MM.1S (cell line): Measurements from ENCODE around the gene TERT.
"Not testable (repeated sequence)": the region's sequence is repeated elsewhere in the genome, so short reads cannot be mapped to it uniquely, and the experiment has no call there.

Experiments
- DNase-seq: peaks from one replicate; pipeline ENCODE4 v3.0.0-alpha.2; 2015
- H2AFZ ChIP-seq: fragments of 300-600 bp; sonication (generic); 2 replicates; pipeline ENCODE4 v1.6.0; 2016; ENCODE audit warnings: antibody characterized with exemption, low read length
- H3F3A ChIP-seq: fragments of 300-600 bp; sonication (generic); 2 replicates; pipeline ENCODE4 v1.6.1; 2016; ENCODE audit warnings: mild to moderate bottlenecking, antibody characterized with exemption, low read length, moderate library complexity, mixed read lengths; ENCODE audit not compliant: insufficient read depth
- H3K27ac ChIP-seq: fragments of 300-600 bp; sonication (generic); 2 replicates; pipeline ENCODE4 v1.5.1; 2016; ENCODE audit warnings: mild to moderate bottlenecking, low read length
- H3K27me3 ChIP-seq: fragments of 300-600 bp; sonication (generic); replicated peaks from 2 replicates; pipeline ENCODE4 v1.6.0; 2016; ENCODE audit warnings: low read length; ENCODE audit not compliant: insufficient read depth
- H3K36me3 ChIP-seq: fragments of 300-600 bp; sonication (generic); replicated peaks from 2 replicates; pipeline ENCODE4 v1.6.1; 2016; ENCODE audit warnings: mild to moderate bottlenecking, low read length, mixed read lengths; ENCODE audit not compliant: insufficient read depth
- H3K4me1 ChIP-seq: fragments of 300-600 bp; sonication (generic); 2 replicates; pipeline ENCODE4 v1.6.1; 2016; ENCODE audit warnings: low read length, mixed read lengths
- H3K4me2 ChIP-seq: fragments of 300-600 bp; sonication (generic); 2 replicates; pipeline ENCODE4 v1.6.0; 2016; ENCODE audit warnings: low read depth, low read length
- H3K4me3 ChIP-seq: fragments of 300-600 bp; sonication (generic); 2 replicates; pipeline ENCODE4 v1.5.1; 2016; ENCODE audit warnings: low read length, mixed read lengths
- H3K79me2 ChIP-seq: fragments of 300-600 bp; sonication (generic); 2 replicates; pipeline ENCODE4 v1.6.1; 2016; ENCODE audit warnings: mixed run types, low read length, mixed read lengths
- H3K9ac ChIP-seq: fragments of 300-600 bp; sonication (generic); 2 replicates; pipeline ENCODE4 v1.6.1; 2016; ENCODE audit warnings: low read length, mixed read lengths
- H3K9me2 ChIP-seq: fragments of 300-600 bp; sonication (generic); replicated peaks from 2 replicates; pipeline ENCODE4 v1.6.1; 2016; ENCODE audit warnings: mild to moderate bottlenecking, low read length, mixed read lengths; ENCODE audit not compliant: insufficient read depth
- H3K9me3 ChIP-seq: fragments of 300-600 bp; sonication (generic); replicated peaks from 2 replicates; pipeline ENCODE4 v1.6.1; 2016; ENCODE audit warnings: mild to moderate bottlenecking, low read length, mixed read lengths; ENCODE audit not compliant: insufficient read depth
- H4K20me1 ChIP-seq: fragments of 300-600 bp; sonication (generic); 2 replicates; pipeline ENCODE4 v1.6.1; 2016; ENCODE audit warnings: mild to moderate bottlenecking, low read length, moderate library complexity, mixed read lengths; ENCODE audit not compliant: insufficient read depth
- EZH2 ChIP-seq: fragments of 300-600 bp; sonication (generic); optimal IDR thresholded peaks from 2 replicates; pipeline ENCODE3; 2017; ENCODE audit warnings: low read depth, mild to moderate bottlenecking, antibody characterized with exemption, low read length, mixed read lengths
- EZH2phosphoT487 ChIP-seq: fragments of 300-600 bp; sonication (generic); IDR thresholded peaks from 2 replicates; pipeline ENCODE4 v1.6.1; 2018; ENCODE audit warnings: antibody characterized with exemption, low read length
- TF ChIP-seq, protein P1 (sequence below): fragments of 300-600 bp; sonication (generic); IDR thresholded peaks from 2 replicates; pipeline ENCODE4 v1.5.1; 2016; ENCODE audit warnings: antibody characterized with exemption, low read length, mixed read lengths

The TERT gene

GRCh38 chr5:1276930-1277329, 17.9 kb downstream of the TERT start:
- Histone ChIP-seq H3F3A (no peaks in the 10 kb centered on the region), H3K36me3 (no peaks in the 10 kb centered on the region), H3K9ac (no peak overlapping the region), H3K9me2 (no peaks in the 10 kb centered on the region), H3K4me3 (no peak overlapping the region), H3K27me3 (no peaks in the 10 kb centered on the region), H3K4me1 (no peaks in the 10 kb centered on the region), H3K79me2 (no peaks in the 10 kb centered on the region), H4K20me1 (no peaks in the 10 kb centered on the region), H3K4me2 (no peak overlapping the region), H2AFZ (no peak overlapping the region), H3K27ac (no peak overlapping the region), H3K9me3 (no peaks in the 10 kb centered on the region)
- TF ChIP-seq, protein P1, sequence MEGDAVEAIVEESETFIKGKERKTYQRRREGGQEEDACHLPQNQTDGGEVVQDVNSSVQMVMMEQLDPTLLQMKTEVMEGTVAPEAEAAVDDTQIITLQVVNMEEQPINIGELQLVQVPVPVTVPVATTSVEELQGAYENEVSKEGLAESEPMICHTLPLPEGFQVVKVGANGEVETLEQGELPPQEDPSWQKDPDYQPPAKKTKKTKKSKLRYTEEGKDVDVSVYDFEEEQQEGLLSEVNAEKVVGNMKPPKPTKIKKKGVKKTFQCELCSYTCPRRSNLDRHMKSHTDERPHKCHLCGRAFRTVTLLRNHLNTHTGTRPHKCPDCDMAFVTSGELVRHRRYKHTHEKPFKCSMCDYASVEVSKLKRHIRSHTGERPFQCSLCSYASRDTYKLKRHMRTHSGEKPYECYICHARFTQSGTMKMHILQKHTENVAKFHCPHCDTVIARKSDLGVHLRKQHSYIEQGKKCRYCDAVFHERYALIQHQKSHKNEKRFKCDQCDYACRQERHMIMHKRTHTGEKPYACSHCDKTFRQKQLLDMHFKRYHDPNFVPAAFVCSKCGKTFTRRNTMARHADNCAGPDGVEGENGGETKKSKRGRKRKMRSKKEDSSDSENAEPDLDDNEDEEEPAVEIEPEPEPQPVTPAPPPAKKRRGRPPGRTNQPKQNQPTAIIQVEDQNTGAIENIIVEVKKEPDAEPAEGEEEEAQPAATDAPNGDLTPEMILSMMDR, result no peak
- TF ChIP-seq EZH2phosphoT487, result no peak
- TF ChIP-seq EZH2, result no peak
- no peak for DNase-seq

DNA sequence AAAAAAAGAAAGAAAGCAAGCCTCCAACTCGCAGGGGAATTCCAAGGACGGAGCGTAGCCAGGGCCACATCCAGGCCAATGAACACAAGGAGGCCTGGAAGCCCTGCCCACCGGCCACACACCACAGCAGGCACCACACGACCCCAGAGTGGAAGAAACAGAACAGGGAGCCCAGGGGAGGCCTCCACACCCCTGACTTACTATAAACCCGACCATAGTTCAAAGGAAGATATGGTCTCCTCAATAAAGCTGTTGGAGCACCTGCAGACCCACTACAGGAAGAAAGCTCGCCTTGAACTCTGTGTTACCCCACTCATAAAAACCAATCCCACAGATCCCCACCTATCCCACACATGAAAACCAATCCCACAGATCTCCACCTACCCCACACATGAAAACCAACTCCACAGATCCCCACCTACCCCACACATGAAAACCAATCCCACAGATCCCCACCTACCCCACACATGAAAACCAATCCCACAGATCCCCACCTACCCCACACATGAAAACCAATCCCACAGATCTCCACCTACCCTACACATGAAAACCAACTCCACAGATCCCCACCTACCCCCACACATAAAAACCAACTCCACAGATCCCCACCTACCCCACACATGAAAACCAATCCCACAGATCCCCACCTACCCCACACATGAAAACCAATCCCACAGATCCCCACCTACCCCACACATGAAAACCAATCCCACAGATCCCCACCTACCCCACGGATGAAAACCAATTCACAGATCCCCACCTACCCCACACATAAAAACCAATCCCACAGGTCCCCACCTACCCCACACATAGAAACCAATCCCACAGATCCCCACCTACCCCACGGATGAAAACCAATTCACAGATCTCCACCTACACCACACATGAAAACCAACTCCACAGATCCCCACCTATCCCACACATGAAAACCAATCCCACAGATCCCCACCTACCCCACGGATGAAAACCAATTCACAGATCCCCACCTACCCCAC, 19.2 kb downstream of the TERT start:
- H3K27ac ChIP-seq, result not testable (repeated sequence)

DNA sequence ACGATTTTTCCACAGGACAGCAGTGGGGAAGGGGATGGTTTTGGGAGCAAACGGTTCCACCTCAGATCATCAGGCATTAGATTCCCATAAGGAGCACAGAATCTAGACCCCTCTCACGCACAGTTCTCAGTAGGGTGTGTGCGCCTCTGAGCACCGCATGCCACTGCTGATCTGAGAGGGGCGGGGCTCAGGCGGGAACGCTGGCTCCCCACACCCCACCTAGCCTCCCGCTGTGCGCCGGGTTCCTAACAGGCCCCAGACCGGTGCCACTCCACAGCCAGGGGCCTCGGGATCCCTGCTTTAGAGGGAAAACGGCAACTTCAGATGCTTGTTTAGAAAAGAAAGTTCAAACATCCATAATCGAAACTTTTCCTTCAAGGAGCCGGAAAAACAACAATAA, 20.4 kb downstream of the TERT start:
- Histone ChIP-seq H3K27ac (no peak overlapping the region), H3K27me3 (no peaks in the 10 kb centered on the region), H3K4me3 (no peak overlapping the region), H3K4me2 (no peak overlapping the region), H3K9me3 (no peaks in the 10 kb centered on the region), H3K9me2 (no peaks in the 10 kb centered on the region), H4K20me1 (no peaks in the 10 kb centered on the region), H3K4me1 (no peaks in the 10 kb centered on the region), H2AFZ (no peak overlapping the region), H3K79me2 (no peaks in the 10 kb centered on the region), H3K36me3 (no peaks in the 10 kb centered on the region), H3F3A (no peaks in the 10 kb centered on the region), H3K9ac (no peak overlapping the region)
- no peak for DNase-seq
- TF ChIP-seq EZH2 (no peak), EZH2phosphoT487 (no peak)
- TF ChIP-seq, protein P1, result no peak

More for the DNA sequence above, 19.2 kb downstream of the TERT start:
- not testable (repeated sequence) for DNase-seq, H3K4me2 ChIP-seq, H3K79me2 ChIP-seq, H3K9me2 ChIP-seq, H3F3A ChIP-seq, H2AFZ ChIP-seq, H3K4me1 ChIP-seq, H3K4me3 ChIP-seq, H3K36me3 ChIP-seq, H3K9me3 ChIP-seq, H4K20me1 ChIP-seq, H3K27me3 ChIP-seq, H3K9ac ChIP-seq

DNA sequence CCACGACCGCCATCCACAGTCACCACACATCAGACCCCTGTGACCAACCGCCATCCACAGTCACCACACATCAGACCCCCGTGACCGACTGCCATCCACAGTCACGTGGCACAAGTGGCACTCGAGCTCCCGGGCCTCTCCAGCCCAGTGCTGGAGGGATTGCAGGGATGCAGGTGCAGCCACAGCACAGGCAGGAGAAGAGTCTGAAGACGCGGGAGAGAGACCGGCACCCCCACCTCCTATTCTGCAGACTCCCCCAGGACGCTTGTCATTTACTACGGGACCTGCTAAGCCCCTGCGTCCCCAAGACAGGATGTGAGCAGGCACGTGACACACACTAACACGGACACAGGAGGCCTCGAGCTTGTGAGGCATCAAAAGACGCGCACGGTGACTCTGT, 21.1 kb downstream of the TERT start:
- Histone ChIP-seq H3K9me3 (no peaks in the 10 kb centered on the region), H3F3A (0 out of 2 replicates have a peak, but pooled peaks cover 2% of the 10 kb centered on the region), H2AFZ (no peak overlapping the region), H3K9ac (no peak overlapping the region), H3K9me2 (no peaks in the 10 kb centered on the region), H3K27ac (no peak overlapping the region), H3K4me3 (no peak overlapping the region), H3K79me2 (no peaks in the 10 kb centered on the region), H3K36me3 (no peaks in the 10 kb centered on the region), H3K4me1 (peaks cover 2% of the 10 kb centered on the region; the same call in 1 of the 2 replicates), H3K27me3 (no peaks in the 10 kb centered on the region), H4K20me1 (no peaks in the 10 kb centered on the region), H3K4me2 (no peak overlapping the region)
- no peak for TF ChIP-seq EZH2phosphoT487
- TF ChIP-seq EZH2, result no peak
- no peak for DNase-seq
